NCI-H510A treated with DMSO at 0.1 percent for 48 hours (cell line): ENCODE measurements around the gene SS18L1.

Experiments used
- DNase-seq: peaks from one replicate; lab custom pipeline; 2025; lab: John Stamatoyannopoulos, UW

Gene SS18L1

DNA sequence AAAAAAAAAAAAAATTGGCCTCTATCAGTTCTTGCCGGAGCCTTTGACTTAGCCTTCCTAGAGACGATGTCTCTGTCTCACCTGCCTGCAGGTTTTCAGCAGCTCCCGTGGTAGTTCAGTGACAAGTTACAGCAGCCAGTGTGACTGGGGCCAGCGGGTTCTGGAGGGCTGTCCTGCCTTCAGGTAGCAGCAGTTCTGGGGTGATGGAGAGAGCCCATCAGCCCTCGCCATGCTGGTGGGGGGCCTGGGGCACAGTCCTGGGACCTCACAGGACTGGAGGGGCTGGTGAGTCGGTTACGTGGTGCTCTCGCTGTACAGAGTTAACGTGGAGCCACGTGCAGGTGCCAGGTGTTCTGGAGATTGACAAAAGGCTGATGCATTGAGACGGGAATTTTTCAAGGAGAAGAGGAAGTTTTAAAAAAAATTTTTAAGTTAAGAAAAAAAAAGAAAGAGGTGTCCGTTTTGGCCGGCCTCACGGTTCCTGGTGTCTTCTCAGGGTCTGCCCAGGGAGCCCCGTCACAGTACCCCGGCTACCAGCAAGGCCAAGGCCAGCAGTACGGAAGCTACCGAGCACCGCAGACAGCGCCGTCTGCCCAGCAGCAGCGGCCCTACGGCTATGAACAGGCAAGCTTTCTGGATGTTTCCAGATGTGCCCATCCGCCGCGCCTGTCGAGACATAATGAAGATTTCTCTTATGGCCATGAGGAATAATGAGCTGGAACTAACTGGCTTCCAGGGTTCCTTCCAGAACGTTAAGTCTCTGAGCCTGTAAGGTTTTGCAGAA, 30.6 kb downstream of the SS18L1 start:
- no peak for DNase-seq

DNA sequence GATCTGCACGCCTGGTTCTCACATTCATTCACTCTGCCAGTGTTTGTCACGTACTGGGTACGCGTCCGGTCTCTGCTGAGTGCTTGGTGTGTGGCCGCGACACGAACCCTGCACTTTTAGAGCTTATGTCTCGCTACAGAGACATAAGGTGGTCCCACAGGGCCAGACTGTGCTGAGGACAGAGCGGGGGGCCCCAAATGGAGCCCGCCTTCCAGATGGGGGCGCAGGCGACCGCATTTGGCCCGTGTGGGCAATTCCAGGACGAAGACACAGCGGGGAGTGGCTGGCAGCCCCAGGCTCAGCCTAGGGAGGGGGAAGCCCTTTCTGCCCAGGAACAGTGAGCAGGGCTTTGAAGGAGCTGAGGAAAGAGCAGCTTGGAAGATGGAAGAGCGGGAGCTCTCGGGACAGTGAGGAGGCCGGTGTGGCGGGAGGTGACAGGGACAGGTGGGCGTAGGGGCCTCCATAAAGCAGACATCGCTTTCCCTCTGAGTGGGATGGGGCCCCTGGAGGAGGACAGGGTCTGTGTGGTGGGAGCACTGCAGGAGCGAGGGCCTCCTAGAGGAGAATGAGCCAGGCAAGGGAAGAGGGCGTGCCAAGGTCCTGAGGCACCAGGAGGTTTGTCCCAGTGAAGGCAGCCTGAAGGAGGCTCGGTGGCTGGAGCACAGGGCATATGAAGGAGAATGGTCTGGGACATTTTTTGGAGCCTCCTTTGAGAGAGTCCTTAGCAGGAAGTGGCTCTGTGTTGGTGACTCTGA, 31.5 kb downstream of the SS18L1 start:
- DNase-seq: no peak

DNA sequence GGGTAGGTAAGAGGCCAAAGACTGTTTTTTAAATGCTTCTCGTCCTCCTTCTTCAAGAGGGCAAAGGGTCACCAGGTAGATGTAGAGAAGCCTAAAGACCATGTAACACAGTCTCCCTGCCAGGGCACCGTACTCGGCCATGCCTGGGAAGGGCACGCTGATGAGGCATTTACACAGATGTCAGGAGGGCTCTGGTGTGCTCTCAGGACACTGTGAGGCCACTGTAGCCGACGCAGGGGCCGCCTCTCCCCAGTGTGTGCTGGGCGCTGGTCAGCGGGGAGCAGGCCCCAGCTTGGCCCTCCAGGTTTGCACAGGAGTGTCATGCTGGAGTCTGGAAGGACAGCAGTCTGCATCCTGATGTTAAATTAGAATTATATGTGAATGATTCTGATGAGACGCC, 32.1 kb downstream of the SS18L1 start:
- DNase-seq: no peak

GRCh38 chr20:62176866-62177265, 33.3 kb downstream of the SS18L1 start:
- no peak for DNase-seq

DNA sequence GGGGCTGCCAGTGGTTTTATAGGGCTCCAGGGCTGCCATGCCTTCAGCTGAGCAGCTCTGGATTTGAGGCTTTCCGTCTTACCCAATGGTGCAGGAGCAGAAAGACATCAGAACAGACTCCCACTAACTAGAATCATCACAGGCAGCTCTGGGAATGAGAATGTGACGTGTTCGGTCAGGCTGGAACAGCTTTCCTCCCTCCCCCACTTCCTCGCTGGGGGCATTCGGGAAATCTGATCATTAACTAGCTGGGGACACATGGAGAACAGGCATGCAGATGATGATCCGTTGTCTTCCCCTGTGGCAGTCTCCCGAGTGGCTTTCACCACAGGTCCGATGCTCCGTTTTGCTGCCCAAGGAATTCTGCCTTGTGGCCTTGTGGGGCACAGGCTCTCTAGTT, 33.7 kb downstream of the SS18L1 start:
- no peak for DNase-seq

DNA sequence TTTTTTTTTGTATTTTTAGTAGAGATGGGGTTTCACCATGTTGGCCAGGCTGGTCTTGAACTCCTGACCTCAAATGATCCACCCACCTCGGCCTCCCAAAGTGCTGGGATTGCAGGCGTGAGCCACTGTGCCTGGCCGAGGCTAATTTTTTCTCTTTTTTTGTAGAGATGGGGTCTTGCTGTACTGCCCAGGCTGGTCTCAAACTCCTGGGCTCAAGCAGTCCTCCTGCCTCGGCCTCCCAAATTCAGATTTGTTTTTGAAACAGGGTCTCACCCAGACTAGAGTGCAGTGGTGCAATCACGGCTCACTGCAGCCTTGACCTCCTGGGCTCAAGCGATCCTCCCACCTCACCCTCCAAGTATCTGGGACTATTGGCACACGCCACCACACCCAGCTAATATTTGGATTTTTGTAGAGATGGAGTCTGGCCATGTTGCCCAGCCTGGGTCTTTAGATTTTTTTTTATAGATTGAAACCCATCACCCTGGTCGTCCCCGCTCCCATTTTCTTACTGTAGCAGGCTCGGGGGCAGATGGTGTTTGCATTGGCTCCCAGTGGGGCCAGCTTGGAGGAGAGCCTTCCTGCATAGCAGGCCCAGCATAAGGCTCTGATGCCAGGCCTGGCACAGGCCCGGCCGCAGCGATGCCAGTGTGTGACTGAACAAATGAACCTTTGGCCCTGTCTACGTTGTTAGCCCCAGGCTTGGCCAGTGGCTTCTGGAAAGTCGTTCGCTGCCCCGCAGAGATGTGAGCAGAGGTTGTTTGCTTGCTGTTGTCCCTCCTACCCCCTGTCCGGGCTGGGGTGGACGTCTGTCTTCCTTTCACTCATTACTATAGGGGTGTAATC, 35.0 kb downstream of the SS18L1 start:
- no peak for DNase-seq

DNA sequence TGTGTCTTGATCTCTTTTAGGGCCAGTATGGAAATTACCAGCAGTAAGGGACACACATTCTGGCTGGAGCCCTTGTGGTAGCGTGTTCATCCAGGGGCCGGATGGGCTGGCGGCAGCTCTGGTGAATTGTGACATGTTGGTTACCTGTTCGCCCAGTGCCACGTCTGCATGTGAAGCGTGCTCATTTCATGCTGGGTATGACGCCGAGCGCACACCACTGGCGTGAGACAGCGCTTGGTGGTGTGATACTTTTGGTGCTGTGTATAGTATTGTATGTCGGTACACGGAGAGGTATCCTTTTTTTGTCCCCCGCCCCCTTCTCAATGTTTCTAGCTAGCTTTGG, 35.6 kb downstream of the SS18L1 start:
- no peak for DNase-seq

GRCh38 chr20:62181808-62182207, 38.2 kb downstream of the SS18L1 start:
- no peak for DNase-seq

DNA sequence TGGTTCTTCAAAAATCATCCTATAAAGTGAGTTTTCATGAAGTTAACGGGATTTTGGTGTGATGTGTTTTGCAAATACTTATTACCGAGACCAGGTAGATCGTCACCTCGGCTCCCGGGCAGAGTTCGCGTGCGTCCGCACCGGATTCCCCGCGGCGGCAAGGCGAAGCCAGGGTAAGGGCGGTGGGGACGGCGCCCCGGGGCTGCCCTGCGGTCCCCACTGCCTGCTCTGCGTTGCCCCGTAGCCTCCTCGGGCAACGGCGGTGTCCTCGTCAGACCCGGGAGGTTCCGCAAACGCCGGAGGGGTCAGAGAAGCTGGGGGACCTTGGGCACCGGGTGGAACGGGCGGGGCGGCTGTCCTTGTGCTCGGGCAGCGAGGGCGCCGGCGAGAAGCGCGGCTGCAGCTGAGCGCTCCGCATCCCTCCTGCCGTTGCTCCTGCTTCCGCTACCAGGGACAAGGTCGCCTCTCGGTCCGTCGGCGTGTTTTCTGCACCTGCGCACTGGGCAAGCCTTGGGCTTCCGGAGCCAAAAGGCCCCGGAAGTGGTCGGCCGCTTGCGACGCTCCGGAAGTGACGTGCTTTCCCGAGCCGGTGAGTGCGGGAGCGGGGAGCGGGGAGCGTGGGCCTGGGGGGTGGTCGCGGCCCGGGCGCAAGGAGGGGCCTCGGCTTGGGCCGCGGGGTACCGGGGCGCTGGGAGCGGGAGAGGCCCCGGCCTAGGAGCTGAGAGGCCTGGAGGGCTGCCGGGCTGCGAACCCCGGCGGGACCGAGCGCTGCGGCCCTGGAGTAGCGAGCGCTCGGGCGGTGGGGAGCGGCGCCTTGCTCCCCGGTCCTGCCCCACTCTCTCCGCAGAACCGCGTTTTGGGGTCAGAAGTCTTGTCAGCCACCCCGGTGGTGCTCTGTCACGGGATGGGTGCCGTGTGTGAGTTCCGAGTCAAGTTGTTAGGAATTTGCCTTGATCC, 39.2 kb downstream of the SS18L1 start, which contains the start of gene MTG2:
Gene MTG2, plus strand, starts transcription at position 560 of the 957 bp plus-strand sequence. CDS start 10,393 bp downstream, outside the sequence.
- peak; percentile 91 for DNase-seq

DNA sequence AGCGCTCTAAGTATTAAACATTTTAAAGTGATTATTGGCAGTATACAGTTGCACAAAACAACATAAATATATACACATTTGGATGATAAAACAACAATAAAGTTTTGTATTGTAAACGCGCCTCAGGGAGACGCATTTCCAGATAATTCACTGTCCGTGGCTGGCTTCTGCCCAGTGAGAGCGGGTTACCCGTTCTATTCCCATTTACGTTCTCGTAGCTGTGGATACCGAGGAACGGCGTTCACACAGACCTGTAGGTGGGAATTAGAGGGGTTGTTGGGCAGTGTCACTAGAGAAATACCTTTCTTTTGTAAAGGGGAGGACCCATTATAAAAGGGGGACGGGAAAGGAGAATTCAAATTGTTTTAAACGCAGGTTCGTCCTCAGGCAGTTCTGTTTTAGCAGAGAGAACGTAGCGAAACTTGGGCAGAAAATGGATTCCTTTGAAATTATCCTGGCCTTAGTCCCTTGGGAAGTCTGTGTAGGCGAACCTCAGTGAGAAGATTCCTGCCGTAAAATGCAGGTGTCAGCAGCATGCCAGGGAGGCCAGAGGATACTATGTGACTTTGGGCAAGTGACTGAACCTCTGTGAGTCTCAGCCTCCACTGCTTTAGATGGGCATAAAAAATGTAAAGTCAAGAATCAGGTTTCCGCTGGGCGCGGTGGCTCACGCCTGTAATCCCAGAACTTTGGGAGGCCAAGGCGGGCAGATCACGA, 40.0 kb downstream of the SS18L1 start:
- no peak for DNase-seq

- DNase-seq: no peak
Observed at GRCh38 chr20:62186096-62186426, 42.5 kb downstream of the SS18L1 start.

DNA sequence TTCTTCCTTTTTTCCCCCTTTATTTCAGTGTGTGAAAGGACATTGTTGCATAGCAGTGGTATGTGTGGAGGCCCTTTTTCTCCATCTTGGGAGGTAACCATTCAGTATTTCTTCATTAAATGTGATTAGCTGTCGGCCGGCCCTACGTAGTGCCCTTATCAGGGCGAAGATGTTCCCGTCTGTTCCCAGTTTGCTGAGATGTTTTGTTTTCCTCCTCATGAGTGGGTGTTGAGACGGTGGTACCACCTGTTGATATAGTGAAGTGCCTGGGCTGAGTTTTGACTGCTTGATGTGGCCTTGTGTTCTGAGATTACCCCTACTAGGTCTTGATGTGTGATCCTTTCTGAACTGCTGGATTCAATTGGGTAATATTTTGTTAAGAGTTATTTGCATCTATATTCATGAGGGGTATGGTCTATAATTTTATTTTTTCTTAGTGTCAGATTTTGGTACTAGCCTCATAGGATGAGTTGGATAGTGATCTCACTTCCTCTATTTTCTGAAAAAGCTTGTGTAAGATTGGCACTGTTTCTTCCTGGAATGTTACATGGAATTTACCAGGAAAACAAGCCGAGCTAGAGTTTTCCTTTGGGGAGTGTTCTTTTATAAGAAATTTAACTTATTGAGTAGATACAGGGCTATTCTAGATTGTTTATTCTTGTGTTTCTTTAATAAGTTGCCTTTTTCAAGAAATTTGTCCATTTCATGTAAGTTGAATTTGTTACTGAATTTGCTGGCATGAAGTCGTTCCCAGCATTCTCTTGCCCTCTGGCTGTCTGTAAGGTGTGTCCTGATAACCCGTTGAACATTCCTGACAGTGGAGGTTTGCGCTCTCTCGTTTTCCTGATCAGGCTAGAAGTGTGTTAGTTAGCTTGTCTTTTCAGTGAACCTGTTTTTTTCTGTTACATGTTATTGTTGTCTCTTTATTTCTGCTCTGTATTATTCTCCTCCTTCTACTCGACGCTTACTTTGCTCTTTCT, 43.6 kb downstream of the SS18L1 start:
- no peak for DNase-seq

DNA sequence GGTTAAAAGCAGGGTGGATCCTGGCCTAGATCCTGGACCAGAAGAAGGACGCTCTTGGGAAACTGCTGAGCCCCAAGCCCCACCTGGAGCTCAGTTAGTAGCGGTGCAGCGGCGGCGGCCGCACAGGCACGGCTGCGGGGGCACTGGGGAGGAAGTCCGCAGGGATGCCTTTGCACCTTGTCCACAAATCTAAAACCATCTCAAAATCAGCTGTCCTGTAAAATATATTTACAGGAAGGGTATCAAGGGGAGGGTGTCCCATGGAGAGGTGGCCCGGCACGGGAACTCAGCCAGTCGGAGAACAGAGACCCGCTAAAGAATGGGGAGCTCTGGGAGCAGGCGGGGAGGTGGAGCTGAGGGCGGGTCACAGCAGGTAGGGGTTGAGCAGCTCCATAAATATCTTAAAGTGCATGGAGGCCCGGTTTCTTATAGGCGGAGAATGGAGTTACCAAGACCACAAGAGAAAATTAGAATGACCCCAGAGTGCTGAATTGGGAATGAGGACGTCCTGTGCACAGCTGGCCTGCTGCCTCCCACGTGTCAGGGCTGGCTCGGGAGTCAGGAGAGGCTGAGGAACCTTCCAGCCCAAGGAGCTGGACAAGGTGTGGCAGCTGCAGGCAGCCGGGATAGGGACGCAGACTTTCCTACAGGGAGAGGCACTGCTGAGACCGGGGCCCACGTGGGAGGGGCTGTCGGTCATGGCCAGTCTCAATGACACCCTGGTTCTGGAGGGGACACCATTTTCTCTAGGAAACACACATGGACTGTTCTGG, 47.3 kb downstream of the SS18L1 start:
- no peak for DNase-seq

GRCh38 chr20:62191781-62192559, 48.4 kb downstream of the SS18L1 start:
- no peak for DNase-seq

DNA sequence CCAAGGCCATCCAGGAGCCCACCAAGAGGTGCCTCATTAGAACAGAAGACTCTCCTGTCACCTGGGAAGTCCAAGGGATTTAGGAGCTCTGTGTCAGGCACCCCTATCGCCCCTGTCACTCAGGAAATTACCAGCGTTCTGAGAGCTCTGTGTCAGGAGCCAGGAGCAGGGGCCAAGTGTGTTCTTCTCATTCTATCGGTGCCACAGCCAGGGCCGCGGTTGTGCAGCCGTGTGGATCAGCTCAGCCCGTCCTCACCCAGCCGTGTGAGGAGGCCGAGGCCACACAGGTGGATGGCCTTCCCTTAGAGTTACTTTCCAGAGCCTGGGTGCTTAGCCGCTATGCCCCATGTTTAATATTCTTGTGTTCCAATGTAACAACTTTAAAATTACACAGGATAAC, 49.1 kb downstream of the SS18L1 start:
- no peak for DNase-seq

- no peak for DNase-seq
Observed at GRCh38 chr20:62193079-62194025, 49.8 kb downstream of the SS18L1 start.

DNA sequence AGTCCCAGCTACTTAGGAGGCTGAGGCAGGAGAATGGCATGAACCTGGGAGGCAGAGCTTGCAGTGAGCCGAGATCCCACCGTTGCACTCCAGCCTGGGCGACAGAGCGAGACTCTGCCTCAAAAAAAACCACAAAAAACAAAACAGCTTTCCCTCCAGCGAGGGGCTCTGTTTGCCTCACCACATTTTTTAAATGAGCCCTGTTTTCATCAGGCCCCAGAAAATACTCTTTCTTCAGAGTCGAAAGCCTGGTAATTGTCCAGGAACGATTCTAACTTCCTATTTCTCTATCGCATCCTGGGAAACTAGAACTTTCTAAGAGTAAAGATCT, 51.5 kb downstream of the SS18L1 start:
- DNase-seq: no peak
